ENCODE data around the gene POTEB2.
"Not testable (repeated sequence)": the region's sequence is repeated elsewhere in the genome, so short reads cannot be mapped to it uniquely, and the experiment has no call there.

Gene POTEB2

DNA sequence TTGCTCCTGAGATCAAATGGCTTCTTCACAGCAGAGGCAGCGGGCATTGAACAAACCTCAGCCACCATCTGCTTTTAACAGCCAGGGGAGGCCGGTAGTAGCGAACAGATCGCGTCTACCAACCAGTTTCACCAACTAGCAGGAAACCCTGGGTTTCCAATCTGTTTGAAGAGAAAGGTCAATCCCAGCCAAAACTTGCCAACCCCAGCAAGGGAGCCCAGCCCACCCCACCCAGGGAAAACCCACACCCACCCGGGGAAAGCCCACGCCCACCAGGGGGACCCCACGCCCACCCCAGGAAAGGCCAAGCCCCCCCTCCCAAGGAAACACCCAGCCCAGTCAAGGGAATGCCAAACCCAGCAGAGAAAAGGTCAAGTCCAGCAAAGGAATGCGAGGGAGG lies at the start of gene POTEB2:
POTEB2 (minus strand) TSS at position 101 of the 400 bp plus-strand sequence; CDS start at position 68, 33 bp downstream.
- DNase-seq = not testable (repeated sequence)

DNA sequence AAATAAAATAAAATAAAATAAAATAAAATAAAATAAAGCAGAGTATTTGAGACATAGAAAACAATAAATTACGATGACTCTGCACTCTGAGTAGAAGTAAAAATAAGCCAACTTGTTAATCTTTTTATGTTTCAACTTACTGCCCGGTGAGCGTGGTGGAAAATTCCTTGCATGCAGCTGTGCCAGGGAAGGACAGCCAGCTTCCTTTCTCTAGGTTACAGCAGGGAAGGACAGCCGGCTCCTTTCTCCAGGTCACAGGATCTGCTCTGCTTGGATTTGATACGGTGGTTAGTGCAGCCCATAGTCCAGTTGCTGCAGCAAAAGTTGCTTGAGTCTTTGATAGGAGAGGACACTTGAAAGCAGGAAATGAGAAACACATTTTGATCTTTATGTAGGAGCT lies 13.8 kb upstream of the POTEB2 start:
- DNase-seq = not testable (repeated sequence)

DNA sequence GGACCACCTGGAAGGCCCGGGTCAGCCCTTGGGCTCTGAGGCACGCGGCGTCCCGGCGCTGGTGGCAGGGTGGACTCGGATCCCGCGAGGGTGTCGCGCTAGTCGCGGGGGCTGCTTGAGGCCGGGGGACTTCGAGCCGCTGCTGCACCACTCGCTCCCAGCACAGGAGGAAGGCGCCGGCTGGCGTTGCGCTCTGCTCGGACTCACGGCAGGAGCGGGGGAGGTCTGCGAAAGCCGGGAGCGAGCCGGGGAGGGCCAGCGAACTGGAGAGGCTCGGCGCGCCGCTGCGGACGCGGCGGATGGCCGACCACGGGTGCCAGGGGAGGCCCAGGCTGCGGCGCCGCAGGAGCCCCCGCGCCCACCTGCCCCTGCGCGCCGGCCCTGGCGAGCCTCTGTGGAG lies 12.3 kb upstream of the POTEB2 start:
- not testable (repeated sequence) for DNase-seq

DNA sequence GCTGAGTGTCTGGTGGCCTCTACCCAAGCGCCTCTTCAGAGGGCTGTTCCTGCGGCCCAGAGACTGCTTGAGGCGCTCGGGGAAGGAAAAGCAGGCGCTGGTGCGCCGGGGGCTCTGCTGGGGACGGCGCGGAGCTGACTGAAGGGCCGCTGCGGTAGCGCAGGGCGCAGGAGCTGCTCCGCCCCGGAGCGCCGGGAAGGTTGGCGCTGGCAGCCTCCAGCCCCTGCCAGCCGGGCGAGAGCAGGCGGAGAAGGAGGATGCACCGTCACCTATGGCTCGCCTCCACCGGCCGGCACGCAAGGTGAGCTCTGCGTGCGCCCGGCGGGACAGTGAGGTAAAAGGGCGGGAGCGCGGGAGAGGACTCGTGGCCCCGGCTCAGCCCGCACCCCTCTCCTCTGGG lies 11.7 kb upstream of the POTEB2 start:
- not testable (repeated sequence) for DNase-seq
